Breast epithelium (tissue), 4 donors: ENCODE results near the gene MAP4K2. TPM values are rescaled to one million over a fixed set of nuclear protein-coding genes. Genes with fewer than 3 reads are reported as not detected.

Experiments
- DNase-seq, 2 donors: peaks; one replicate each; pipeline ENCODE4 v3.0.0-alpha.2; 2019; ENCODE audit warnings: low spot score in 2 of 2
- H3K27ac ChIP-seq, 2 donors: fragments of 200-600 bp; sonication (generic) in 1 of 2; one replicate each; pipeline ENCODE4 v1.5.1; 2016 to 2019; ENCODE audit warnings: mild to moderate bottlenecking in 1 of 2
- H3K27me3 ChIP-seq, 2 donors: fragments of 200-600 bp; sonication (generic) in 1 of 2; one replicate each; pipeline versions ENCODE4 v1.5.1 to v1.6.0; 2017 to 2019; ENCODE audit warnings: control low read depth in 1 of 2, mild to moderate bottlenecking in 1 of 2
- H3K36me3 ChIP-seq: fragments of 200-600 bp; one replicate; pipeline ENCODE4 v1.5.1; 2019
- H3K4me1 ChIP-seq, 2 donors: fragments of 200-600 bp; sonication (generic); one replicate each; pipeline ENCODE4 v1.5.1; 2016 to 2019; ENCODE audit warnings: control low read depth in 1 of 2
- H3K4me3 ChIP-seq, 3 donors: fragments of 200-600 bp; sonication (generic); 1 replicate in 2 of 3; 2 replicates in 1 of 3; pipeline ENCODE4 v1.5.1; 2016 to 2019; ENCODE audit warnings: mild to moderate bottlenecking in 3 of 3, moderate library complexity in 2 of 3
- H3K9me3 ChIP-seq, 2 donors: fragments of 200-600 bp; sonication (generic) in 1 of 2; one replicate each; pipeline ENCODE4 v1.5.1; 2016 to 2019; ENCODE audit warnings: control low read depth in 1 of 2
- POLR2A ChIP-seq: fragments of 450-650 bp; IDR thresholded peaks from one replicate; pipeline ENCODE4 v1.6.1; 2016; ENCODE audit warnings: antibody characterized with exemption, mild to moderate bottlenecking, moderate library complexity
- POLR2AphosphoS5 ChIP-seq, 3 donors: sonication (generic); formaldehyde crosslinking; IDR thresholded peaks; one replicate each; pipeline ENCODE4 v1.6.1; 2017; ENCODE audit warnings: antibody characterized with exemption in 3 of 3
- intact Hi-C: fragments of 100-400 bp; cut with DNase I; formaldehyde crosslinking; loops from one replicate; pipeline ENCODE4 v1.15.1; 2023; ENCODE audit warnings: low total_unique reads
- total RNA-seq, 3 donors: library from RNA; depleted of rRNA; stranded (reverse); fragments of >200 nt; gene quantifications; one replicate each; pipeline ENCODE4 v1.1.0, GENCODE V29; 2016
- TF ChIP-seq, protein P1 (sequence below), 3 donors: fragments of 450-650 bp; IDR thresholded peaks; one replicate each; pipeline ENCODE4 v1.5.1; 2016 to 2017; ENCODE audit warnings: antibody characterized with exemption in 3 of 3, mild to moderate bottlenecking in 3 of 3, moderate library complexity in 3 of 3

The MAP4K2 gene
- total RNA-seq, 3 donors from 2014 or later = 7.7 to 16.1 (median 14.0) TPM

DNA sequence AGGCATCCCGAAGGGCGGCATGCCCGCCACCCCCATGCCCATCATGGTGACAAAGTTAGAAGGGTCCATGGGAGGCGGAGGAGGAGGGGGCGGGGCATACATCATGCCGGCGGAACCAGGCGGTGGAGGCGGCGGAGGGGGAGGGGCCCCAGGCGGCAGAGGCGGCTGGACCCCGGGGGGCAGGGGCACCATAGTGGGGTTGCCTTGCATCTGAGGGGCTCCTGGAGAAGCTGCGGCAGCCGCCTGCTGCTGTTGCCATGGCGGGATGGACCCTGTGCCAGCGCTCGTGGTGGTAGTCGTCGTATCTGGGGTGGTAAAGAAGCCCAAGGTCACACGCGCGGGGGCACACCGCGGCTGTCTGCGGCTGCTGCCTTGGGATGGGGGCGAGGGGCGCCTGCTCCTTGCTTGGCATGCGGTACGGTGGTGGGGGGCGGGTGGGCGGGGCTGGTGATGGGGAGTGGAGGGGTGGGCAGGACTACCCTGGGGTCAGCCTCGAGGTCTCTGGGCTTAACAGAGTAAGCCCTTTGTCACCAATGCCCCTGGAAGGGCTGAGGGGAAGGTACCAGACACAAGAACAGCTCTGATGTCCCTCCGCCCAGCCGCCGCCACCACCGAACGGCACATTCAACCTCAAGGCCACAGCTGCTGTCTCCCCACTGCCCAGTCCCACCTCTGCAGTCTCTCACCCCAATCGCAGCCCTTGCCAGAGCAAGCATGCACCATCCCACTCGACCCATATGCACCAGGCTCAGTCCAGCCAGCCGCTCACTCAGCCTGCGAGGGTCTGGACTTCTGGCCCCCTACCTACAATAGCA is 37.0 kb downstream of the MAP4K2 start:
- Histone ChIP-seq H3K4me3 (no peak overlapping the region), H3K27ac (peak overlapping the region in 1 of 2 donors; percentile 43), H3K27me3 (no peaks in the 10 kb centered on the region), H3K9me3 (no peaks in the 10 kb centered on the region), H3K36me3 (peaks cover 41% of the 10 kb centered on the region), H3K4me1 (peaks cover 6 to 10% of the 10 kb centered on the region in 2 donors)
- intact Hi-C loops = no loop called here
- TF ChIP-seq POLR2AphosphoS5 (IDR thresholded peaks at IDR 0.05) = no peak
- TF ChIP-seq POLR2A = no peak
- TF ChIP-seq, protein P1, sequence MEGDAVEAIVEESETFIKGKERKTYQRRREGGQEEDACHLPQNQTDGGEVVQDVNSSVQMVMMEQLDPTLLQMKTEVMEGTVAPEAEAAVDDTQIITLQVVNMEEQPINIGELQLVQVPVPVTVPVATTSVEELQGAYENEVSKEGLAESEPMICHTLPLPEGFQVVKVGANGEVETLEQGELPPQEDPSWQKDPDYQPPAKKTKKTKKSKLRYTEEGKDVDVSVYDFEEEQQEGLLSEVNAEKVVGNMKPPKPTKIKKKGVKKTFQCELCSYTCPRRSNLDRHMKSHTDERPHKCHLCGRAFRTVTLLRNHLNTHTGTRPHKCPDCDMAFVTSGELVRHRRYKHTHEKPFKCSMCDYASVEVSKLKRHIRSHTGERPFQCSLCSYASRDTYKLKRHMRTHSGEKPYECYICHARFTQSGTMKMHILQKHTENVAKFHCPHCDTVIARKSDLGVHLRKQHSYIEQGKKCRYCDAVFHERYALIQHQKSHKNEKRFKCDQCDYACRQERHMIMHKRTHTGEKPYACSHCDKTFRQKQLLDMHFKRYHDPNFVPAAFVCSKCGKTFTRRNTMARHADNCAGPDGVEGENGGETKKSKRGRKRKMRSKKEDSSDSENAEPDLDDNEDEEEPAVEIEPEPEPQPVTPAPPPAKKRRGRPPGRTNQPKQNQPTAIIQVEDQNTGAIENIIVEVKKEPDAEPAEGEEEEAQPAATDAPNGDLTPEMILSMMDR (IDR thresholded peaks at IDR 0.05) = no peak
- DNase-seq = peak in 1 of 2 donors; percentile 49

DNA sequence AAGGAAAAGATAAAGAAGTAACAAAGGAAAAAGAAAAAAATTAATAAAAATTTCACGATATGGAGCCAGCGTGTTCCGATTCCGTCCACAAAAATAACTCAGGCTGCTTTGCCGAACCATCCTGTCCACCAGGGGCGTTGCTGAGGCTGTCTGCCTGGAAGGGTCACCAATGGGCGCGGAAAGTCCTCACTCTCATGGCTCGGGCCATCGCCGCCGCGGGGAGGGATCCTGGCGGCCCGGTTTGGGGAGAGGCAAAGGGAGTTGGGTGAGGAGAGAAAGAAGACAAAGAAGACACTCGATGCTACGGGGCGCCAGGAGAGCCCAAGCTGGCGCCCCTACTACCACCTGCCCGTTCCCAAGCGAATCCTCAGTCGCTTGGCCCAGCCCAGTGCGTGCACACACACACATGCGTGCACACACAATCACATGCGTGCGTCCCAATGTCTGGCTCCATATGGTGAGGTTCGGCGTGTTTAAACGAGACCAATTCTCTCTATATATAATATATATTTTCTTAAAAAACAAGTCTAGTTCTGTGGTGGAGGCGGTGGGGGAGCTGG is 37.6 kb downstream of the MAP4K2 start:
- H3K4me1 ChIP-seq = peaks cover 6 to 10% of the 10 kb centered on the region in 2 donors
- DNase-seq = peak in 1 of 2 donors; percentile 38
- H3K4me3 ChIP-seq = no peak overlapping the region
- no peaks in the 10 kb centered on the region for H3K9me3 ChIP-seq
- intact Hi-C loops = no loop called here
- H3K27ac ChIP-seq = no peak overlapping the region
- no peaks in the 10 kb centered on the region for H3K27me3 ChIP-seq
- peaks cover 41% of the 10 kb centered on the region for H3K36me3 ChIP-seq
- no peak for TF ChIP-seq POLR2A
- peak in 2 of 3 donors; percentile 11 to 26 for TF ChIP-seq POLR2AphosphoS5 (IDR thresholded peaks at IDR 0.05)
- TF ChIP-seq, protein P1 (IDR thresholded peaks at IDR 0.05) = no peak

DNA sequence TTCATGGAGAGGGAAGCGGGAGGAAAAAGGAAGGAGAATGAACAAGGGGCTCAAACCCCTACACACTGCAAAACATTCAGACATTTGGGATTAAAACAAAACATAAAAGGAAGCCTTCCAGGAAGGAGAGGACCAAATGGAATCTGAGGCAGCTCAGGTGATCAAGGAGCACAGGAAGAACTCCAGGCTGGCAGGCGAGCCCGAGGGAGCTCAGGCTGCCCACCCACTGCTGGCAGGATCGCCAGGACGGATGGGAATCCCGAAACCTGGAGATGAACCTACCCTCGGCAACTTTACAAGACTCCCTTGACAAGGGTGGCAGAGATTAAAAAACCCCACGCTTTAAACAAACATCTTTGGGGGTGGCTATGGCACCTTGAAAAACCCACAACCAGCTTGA is 38.3 kb downstream of the MAP4K2 start:
- peak in 1 of 2 donors; percentile 20 for DNase-seq
- H3K27ac ChIP-seq = peak overlapping the region in 1 of 2 donors; percentile 61
- H3K27me3 ChIP-seq = no peaks in the 10 kb centered on the region
- peaks cover 35% of the 10 kb centered on the region for H3K36me3 ChIP-seq
- no peaks in the 10 kb centered on the region for H3K9me3 ChIP-seq
- no peak overlapping the region for H3K4me3 ChIP-seq
- H3K4me1 ChIP-seq = peaks cover 6 to 14% of the 10 kb centered on the region in 2 donors
- TF ChIP-seq, protein P1 (IDR thresholded peaks at IDR 0.05) = no peak
- TF ChIP-seq POLR2AphosphoS5 (IDR thresholded peaks at IDR 0.05) = no peak
- intact Hi-C loops = no loop called here

DNA sequence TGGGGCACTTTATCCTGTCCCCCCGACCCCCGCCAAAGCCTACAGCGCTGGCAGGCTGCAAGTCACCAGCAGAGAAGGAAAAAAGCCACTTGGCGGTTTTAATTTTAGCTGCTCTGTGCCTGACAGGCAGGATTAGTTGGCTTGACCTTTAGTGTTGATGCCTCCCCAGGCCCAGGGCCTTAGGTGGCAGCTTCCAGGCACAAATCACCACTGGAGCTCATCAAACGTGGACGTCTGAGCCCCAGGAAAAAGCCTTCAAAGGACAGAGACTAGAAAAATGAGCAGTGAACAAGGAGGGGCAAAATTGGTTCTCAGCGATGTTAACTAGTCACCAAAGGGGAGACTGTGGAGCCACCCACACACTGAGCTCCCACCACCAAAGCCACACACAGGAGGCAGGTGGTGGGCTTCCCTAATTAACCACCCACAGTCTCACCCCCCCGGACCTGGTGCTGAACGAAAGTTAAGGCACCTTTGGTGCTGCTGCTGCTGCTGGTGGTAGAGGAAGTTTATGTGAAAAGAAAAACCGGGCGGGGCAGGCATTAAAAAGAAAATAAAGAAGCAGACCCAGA is 38.9 kb downstream of the MAP4K2 start:
- peak in 1 of 2 donors; percentile 37 for DNase-seq
- intact Hi-C loops = no loop called here
- Histone ChIP-seq H3K27me3 (no peaks in the 10 kb centered on the region), H3K4me3 (no peak overlapping the region), H3K27ac (peak overlapping the region; percentile 61 to 71), H3K4me1 (peaks cover 6 to 14% of the 10 kb centered on the region in 2 donors), H3K9me3 (no peaks in the 10 kb centered on the region), H3K36me3 (peaks cover 29% of the 10 kb centered on the region)
- no peak for TF ChIP-seq POLR2AphosphoS5 (IDR thresholded peaks at IDR 0.05)
- no peak for TF ChIP-seq POLR2A
- TF ChIP-seq, protein P1 (IDR thresholded peaks at IDR 0.05) = no peak
